ENCODE measurements around the gene RDH5. TPM values are rescaled to one million over a fixed set of nuclear protein-coding genes. Genes with fewer than 3 reads are reported as not detected.

Gene RDH5
- total RNA-seq, 1 donor from 2014 or later = 2.3 TPM

- DNase-seq (ENCODE audit: low spot score) = no peak
- no peak overlapping the region for H3K27ac Mint-ChIP-seq (ENCODE audit: unreplicated experiment)
- H3K9me3 Mint-ChIP-seq (ENCODE audit: low read depth) = no peaks in the 10 kb centered on the region
- peak; percentile 11 for TF ChIP-seq CTCF (IDR thresholded peaks at IDR 0.05)
- H3K27me3 Mint-ChIP-seq (ENCODE audit: low read depth) = no peaks in the 10 kb centered on the region
- no peaks in the 10 kb centered on the region for H3K36me3 Mint-ChIP-seq (ENCODE audit: low read depth)
- H3K4me1 Mint-ChIP-seq (ENCODE audit: low read depth) = peaks cover 23% of the 10 kb centered on the region
- H3K4me3 Mint-ChIP-seq (ENCODE audit: unreplicated experiment) = no peak overlapping the region
These were observed 18.8 kb downstream of the RDH5 start for GRCh38 chr12:55739025-55739378.

- peak overlapping the region; percentile 89 for H3K27ac Mint-ChIP-seq (ENCODE audit: unreplicated experiment)
- no peak for DNase-seq (ENCODE audit: low spot score)
- H3K36me3 Mint-ChIP-seq (ENCODE audit: low read depth) = no peaks in the 10 kb centered on the region
- TF ChIP-seq CTCF (IDR thresholded peaks at IDR 0.05) = no peak
- H3K4me1 Mint-ChIP-seq (ENCODE audit: low read depth) = peaks cover 48% of the 10 kb centered on the region
- H3K27me3 Mint-ChIP-seq (ENCODE audit: low read depth) = no peaks in the 10 kb centered on the region
- H3K4me3 Mint-ChIP-seq (ENCODE audit: unreplicated experiment) = peak overlapping the region; percentile 73
- H3K9me3 Mint-ChIP-seq (ENCODE audit: low read depth) = no peaks in the 10 kb centered on the region
These were observed 21.9 kb downstream of the RDH5 start for GRCh38 chr12:55741931-55742680.

- peak within 1 kb of the TSS; percentile 89 for H3K27ac Mint-ChIP-seq (ENCODE audit: unreplicated experiment)
- peaks cover 41% of the 10 kb centered on the region for H3K4me1 Mint-ChIP-seq (ENCODE audit: low read depth)
- no peaks in the 10 kb centered on the region for H3K9me3 Mint-ChIP-seq (ENCODE audit: low read depth)
- no peaks in the 10 kb centered on the region for H3K27me3 Mint-ChIP-seq (ENCODE audit: low read depth)
- peak within 1 kb of the TSS; percentile 89 for H3K4me3 Mint-ChIP-seq (ENCODE audit: unreplicated experiment)
- no peak for DNase-seq (ENCODE audit: low spot score)
- no peaks in the 10 kb centered on the region for H3K36me3 Mint-ChIP-seq (ENCODE audit: low read depth)
- TF ChIP-seq CTCF (IDR thresholded peaks at IDR 0.05) = no peak
These were observed 22.7 kb downstream of the RDH5 start, which contains the start of gene GDF11 for GRCh38 chr12:55742719-55743405. Gene GDF11, plus strand, starts transcription at chr12:55743122. Its CDS starts 195 bp downstream, at chr12:55743317.

GRCh38 chr12:55743406-55744339 is 23.5 kb downstream of the RDH5 start:
- no peak for DNase-seq (ENCODE audit: low spot score)
- peak overlapping the region; percentile 76 for H3K27ac Mint-ChIP-seq (ENCODE audit: unreplicated experiment)
- peak overlapping the region; percentile 89 for H3K4me3 Mint-ChIP-seq (ENCODE audit: unreplicated experiment)
- H3K27me3 Mint-ChIP-seq (ENCODE audit: low read depth) = no peaks in the 10 kb centered on the region
- TF ChIP-seq CTCF (IDR thresholded peaks at IDR 0.05) = peak; percentile 44
- H3K36me3 Mint-ChIP-seq (ENCODE audit: low read depth) = no peaks in the 10 kb centered on the region
- H3K4me1 Mint-ChIP-seq (ENCODE audit: low read depth) = peaks cover 35% of the 10 kb centered on the region
- no peaks in the 10 kb centered on the region for H3K9me3 Mint-ChIP-seq (ENCODE audit: low read depth)
